ENCODE data around the gene RNF34. TPM values are rescaled to one million over a fixed set of nuclear protein-coding genes. Genes with fewer than 3 reads are reported as not detected.
A peak's percentile ranks its signal among the peaks of the same experiment; 100 is the strongest.

Gene RNF34
- total and polyA plus RNA-seq, 2 of the 13 experiments (the other 11 are each of a cell fraction or from before 2014, with no cell fraction given), result 36.8 to 53.2 TPM

GRCh38 chr12:121399391-121400331 lies at the start of gene RNF34 (continued):
- TF ChIP-seq ZNF788 (CRISPR knock-in tag; IDR thresholded peaks at IDR 0.05; ENCODE audit: borderline replicate concordance) (no peak), ATF1 (CRISPR knock-in tag; IDR thresholded peaks at IDR 0.05) (peak; percentile 84; the same call in 1 of the 2 replicates), ZNF619 (CRISPR knock-in tag; IDR thresholded peaks at IDR 0.05) (no peak), KMT2A (CRISPR knock-in tag; IDR thresholded peaks at IDR 0.05) (peak; percentile 85), ZNF850 (CRISPR knock-in tag; conservative IDR thresholded peaks at IDR 0.05) (no peak), TBP (CRISPR knock-in tag; IDR thresholded peaks at IDR 0.05) (no peak), ZNF776 (CRISPR knock-in tag; IDR thresholded peaks at IDR 0.05) (peak; percentile 78), ZSCAN21 (CRISPR knock-in tag; IDR thresholded peaks at IDR 0.05; ENCODE audit: borderline replicate concordance) (no peak; the same call in none of the 2 replicates), HOXA9 (CRISPR knock-in tag; IDR thresholded peaks at IDR 0.05; ENCODE audit: borderline replicate concordance) (no peak), BORCS8-MEF2B (CRISPR knock-in tag; IDR thresholded peaks at IDR 0.05) (no peak; the same call in none of the 2 replicates), ZBTB7B (CRISPR knock-in tag; IDR thresholded peaks at IDR 0.05) (no peak), YEATS2 (CRISPR knock-in tag; IDR thresholded peaks at IDR 0.05; ENCODE audit: borderline replicate concordance) (peak; percentile 83; the same call in 1 of the 2 replicates), ASH2L (IDR thresholded peaks at IDR 0.05; ENCODE audit: insufficient read length, low read depth, low read length) (peak; percentile 67), PLRG1 (conservative IDR thresholded peaks at IDR 0.05) (no peak), PHF20 (CRISPR knock-in tag; IDR thresholded peaks at IDR 0.05) (peak; percentile 76), ARHGAP35 (CRISPR knock-in tag; IDR thresholded peaks at IDR 0.05; ENCODE audit: borderline replicate concordance) (no peak; the same call in 1 of the 2 replicates), ZFP36L2 (CRISPR knock-in tag; IDR thresholded peaks at IDR 0.05) (no peak), MIXL1 (CRISPR knock-in tag; IDR thresholded peaks at IDR 0.05) (no peak), ZNF230 (CRISPR knock-in tag; IDR thresholded peaks at IDR 0.05) (peak; percentile 84; the same call in 1 of the 2 replicates), CC2D1A (CRISPR knock-in tag; IDR thresholded peaks at IDR 0.05) (0 out of 2 replicates have a peak, but pooled peaks have one; percentile 77), MYC (CRISPR knock-in tag; IDR thresholded peaks at IDR 0.05; ENCODE audit: borderline replicate concordance) (peak; percentile 76; the same call in 1 of the 2 replicates), ZC3H4 (CRISPR knock-in tag; IDR thresholded peaks at IDR 0.05; ENCODE audit: borderline replicate concordance) (no peak), KAT2B (IDR thresholded peaks at IDR 0.05; ENCODE audit: borderline replicate concordance, low read depth, low read length) (no peak), TMF1 (CRISPR knock-in tag; IDR thresholded peaks at IDR 0.05; ENCODE audit: low read depth) (peak; percentile 87; the same call in 1 of the 2 replicates), MEIS2 (CRISPR knock-in tag; IDR thresholded peaks at IDR 0.05) (no peak; the same call in 1 of the 2 replicates), ZBTB7A (CRISPR knock-in tag; IDR thresholded peaks at IDR 0.05) (no peak; the same call in 1 of the 2 replicates), ZNF205 (CRISPR knock-in tag; IDR thresholded peaks at IDR 0.05) (peak; percentile 67; the same call in 1 of the 2 replicates), TFAP4 (IDR thresholded peaks at IDR 0.05; ENCODE audit: borderline replicate concordance, low read depth) (no peak; the same call in 1 of the 2 replicates), RBFOX2 (IDR thresholded peaks at IDR 0.05; ENCODE audit: low read depth, low read length) (peak; percentile 95)
- TF ChIP-seq, protein P1, sequence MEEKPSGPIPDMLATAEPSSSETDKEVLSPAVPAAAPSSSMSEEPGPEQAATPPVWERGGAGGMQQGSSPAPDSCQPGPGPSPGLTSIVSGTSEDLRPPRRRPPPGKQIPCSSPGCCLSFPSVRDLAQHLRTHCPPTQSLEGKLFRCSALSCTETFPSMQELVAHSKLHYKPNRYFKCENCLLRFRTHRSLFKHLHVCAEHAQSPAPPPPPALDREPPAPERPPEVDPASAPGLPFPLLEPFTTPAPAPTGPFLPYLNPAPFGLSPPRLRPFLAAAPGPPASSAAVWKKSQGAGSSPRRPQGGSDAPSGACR (CRISPR knock-in tag; IDR thresholded peaks at IDR 0.05), result peak; percentile 62; the same call in 1 of the 2 replicates
